ENCODE data around the gene ZNF654.
A peak's percentile ranks its signal among the peaks of the same experiment; 100 is the strongest.
"Not testable (repeated sequence)": the region's sequence is repeated elsewhere in the genome, so short reads cannot be mapped to it uniquely, and the experiment has no call there.

Gene ZNF654

DNA sequence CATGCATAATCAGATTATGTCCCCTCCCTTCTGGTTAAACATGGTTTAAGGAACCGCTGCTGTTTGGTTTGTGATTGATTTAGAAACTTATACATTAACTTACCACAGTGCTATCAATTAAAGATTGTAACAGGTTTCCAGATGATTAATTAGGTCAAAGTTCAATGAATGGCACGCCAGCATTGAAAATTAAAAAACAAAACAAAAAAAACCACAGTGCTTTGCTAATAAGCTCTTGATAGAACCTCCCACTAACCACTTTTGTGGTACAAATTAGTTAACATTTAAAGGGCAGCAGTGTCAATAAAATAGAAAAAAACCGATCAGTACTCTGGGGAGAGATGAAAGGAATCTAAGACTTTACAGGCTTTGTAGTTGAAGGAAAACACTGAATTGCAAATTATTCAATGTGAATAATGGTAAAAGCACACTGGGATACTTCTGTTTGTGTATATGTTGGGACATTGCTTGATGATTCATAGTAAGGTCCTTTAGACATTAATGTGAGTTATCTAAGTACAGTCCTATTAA lies 83.1 kb downstream of the ZNF654 start:
- peak; percentile 50 for DNase-seq (ENCODE audit: low spot score)

DNA sequence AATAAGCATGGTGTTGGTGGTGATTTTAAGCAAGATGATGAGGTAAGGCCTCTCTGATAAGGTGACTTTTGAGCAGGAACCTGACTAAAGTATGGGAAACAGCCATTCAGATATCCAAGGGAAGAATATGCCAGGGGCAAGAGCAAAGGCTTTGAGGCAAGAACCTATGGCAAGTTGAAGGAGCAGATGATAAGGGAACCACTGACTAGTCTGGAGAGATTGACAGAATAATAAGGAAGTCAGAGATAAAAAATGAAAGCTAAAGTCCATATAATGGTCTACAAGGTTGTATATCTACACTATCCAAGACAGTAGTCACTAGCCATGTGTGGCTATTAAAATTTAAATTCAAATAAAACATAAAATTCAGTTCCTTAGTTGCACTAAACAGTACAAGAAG lies 88.2 kb downstream of the ZNF654 start:
- DNase-seq (ENCODE audit: low spot score): no peak

DNA sequence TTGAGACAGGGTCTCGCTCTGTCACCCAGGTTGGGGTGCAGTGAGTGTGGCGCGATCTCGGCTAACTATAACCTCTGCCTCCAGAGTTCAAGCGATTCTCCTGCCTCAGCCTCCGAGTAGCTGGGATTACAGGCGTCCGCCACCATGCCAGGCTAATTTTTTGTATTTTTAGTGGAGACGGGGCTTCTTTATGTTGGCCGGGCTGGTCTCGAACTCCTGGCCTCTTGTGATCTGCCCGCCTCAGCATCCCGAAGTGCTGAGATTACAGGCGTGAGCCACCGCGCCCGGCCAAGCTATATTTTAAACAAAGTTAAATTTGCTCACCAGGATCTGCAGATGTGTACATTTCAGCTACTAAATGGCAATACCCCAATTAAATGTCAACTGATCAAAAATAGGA lies 89.6 kb downstream of the ZNF654 start:
- DNase-seq (ENCODE audit: low spot score): no peak

DNA sequence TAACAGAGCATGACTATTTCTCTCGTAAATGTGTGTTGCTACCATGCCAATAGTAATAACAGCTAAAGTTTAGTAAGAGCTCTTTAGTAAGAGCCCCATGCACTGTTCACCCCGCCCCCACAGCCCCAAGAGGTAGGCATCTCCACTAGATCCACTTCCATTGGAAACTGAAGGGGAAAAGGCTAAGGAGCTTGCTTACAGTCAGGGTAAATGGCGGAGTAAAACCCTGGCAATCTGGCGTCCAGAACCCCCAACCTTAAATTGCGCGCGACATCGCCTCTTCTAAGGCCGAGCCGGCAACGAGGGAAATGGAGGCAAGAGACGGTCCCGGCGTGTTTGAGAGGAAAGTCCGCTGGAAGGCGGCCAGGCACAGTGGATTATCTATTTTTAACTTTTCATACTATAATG lies 90.0 kb downstream of the ZNF654 start:
- DNase-seq (ENCODE audit: low spot score): peak; percentile 11

DNA sequence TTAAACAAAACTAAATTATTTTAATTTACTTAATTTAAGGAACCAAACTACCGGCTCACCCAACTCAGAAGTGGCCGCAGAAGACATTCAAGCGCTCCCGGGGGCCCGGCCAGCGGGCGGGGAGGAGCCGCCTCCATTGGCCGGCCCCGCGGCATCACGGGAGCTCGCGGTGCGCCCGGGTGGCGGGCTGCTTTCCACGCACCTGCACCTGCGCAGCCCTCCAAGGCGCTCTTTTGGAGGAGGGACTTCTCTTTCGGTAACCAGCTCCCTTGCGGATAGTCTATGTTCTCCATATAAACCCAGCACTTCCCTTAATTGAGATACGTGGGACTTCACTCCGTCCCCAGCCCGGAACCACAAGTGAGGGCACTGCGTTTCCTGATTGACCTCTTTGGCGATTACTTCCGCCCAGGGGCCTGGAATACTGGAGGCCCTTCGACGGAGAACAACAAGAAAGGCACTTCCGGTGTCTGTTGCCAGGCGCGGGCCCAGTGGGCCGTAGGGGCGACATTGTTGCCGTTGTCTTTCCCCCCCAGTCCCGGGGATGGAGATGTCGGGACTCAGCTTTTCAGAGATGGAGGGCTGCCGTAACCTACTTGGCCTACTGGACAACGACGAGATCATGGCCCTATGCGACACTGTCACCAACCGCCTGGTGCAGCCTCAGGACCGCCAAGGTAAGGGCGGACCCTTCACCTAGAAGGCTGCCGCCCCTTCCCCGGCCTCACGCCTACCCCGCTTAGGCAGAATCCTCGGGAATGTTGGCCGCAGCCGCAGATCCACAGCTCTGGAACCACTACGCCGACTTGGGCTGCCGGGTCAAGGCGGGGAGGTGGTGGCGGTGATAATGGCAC lies 90.7 kb downstream of the ZNF654 start, which contains the start of gene C3orf38:
C3orf38 (plus strand) TSS at position 451 of the 854 bp plus-strand sequence; CDS start at position 545, 94 bp downstream.
- peak; percentile 93 for DNase-seq (ENCODE audit: low spot score)

DNA sequence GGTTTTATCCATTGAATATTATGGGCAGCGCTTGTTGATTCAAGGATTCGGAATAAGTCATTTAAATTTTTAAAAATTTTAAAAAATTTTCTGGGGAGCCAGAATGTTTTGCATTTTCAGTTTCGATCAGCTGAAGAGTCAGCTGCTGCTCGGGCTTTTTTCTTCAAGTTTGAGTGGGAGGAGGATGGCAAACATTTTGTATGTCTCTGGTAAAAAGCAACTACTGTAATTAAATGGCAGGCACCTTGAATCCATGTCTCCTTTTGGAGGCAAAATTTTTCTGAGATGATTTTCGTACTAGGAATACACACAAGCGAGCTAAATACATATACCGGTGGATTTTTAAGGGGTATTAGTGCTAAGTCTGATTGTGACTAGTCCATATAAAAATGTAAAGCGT lies 91.3 kb downstream of the ZNF654 start:
- DNase-seq (ENCODE audit: low spot score): peak; percentile 19

DNA sequence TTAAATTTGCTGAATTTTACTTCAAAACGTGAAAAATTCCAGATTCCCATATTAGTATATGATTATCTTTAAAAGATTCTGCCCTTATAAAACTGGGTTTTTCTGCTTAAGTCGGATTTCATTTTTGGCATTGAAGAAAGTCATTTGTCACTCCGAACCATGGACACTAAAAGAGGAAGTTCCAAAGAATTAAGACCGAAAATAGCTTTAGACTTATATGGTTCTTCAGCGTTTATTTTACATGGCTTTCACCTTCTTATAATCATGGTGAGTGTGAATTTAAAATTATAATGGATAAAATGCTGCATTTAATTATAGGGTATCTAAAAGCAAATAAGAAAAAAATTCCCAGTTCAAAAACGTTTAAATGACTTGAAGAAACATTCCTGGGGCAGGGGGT lies 91.8 kb downstream of the ZNF654 start:
- no peak for DNase-seq (ENCODE audit: low spot score)

DNA sequence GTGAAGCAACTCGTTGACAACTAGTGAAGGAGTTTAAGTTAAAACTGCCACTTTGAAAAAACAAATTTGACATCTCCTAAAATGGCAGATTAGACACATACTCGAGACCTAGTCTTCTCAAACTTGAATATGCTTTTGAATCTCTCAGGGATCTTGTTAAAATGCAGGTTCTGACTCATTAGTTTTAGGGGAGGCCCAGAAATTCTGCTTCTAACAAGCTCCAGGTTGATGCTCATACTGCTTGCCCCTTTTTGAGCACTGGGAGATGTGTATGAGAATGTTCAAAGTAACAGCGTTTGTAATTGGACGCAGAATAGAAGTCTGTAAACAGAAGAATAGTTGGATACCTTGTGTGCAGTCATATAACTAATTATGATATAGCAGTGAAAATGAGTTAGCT lies 92.3 kb downstream of the ZNF654 start:
- no peak for DNase-seq (ENCODE audit: low spot score)

DNA sequence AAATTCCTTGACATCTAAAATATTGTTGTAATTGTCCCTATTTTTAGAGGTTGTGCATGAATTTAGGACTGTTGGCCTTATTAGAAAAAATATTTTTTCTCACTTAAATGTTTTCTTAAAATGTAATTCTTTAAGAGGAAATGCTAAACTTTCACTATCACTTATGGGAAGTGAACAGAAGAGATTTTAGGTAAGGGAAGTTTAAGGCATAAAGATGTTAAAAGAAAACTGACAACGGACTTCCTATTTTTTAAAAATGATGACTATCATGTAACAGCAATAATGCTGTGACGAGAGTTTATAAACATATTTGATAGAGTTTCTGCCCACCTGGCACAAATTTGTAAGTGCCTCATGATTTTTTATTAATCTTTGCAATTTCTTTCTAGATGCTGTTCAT lies 93.8 kb downstream of the ZNF654 start:
- DNase-seq (ENCODE audit: low spot score): no peak

DNA sequence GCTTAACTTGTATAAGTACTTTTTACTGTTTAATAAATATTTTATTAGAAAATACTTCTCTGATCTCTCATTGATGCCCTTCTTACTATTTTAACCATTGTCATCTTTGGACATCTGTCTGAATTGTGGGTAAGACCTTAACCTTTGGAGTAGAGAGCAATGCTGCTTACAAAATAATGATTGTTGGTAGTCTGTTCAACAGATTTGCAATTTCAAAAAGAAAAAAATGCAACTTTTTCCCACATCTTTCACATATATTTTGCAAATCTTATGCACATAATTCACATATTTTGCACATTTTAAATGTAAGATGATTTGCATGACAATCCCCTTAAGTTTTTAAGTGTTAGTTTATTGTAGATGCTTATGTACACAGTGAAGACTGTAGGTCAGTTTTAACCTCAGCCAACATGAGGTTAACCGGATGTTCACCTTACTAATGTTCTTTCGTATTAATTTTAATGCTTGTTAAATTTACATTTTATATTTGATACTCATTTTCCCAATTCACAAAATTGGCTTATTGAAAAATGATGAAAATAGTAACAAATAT lies 107.4 kb downstream of the ZNF654 start:
- DNase-seq (ENCODE audit: low spot score): no peak

DNA sequence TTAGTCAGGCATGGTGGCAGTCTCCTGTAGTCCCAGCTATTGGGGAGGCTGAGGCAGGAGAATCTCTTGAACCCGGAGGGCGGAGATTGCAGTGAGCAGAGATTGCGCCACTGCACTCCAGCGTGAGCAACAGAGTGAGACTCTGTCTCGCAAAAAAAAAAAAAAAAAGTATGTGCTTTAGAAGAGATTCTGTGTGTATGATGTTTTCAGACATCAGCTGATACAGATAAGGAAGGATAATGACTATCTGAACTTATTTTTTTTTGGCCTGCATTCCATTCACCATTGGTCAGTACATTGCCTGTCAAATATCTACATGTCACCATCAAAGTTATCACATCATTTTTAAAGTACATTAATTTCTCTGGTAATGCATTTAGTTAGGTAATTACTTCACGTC lies 108.1 kb downstream of the ZNF654 start:
- no peak for DNase-seq (ENCODE audit: low spot score)

DNA sequence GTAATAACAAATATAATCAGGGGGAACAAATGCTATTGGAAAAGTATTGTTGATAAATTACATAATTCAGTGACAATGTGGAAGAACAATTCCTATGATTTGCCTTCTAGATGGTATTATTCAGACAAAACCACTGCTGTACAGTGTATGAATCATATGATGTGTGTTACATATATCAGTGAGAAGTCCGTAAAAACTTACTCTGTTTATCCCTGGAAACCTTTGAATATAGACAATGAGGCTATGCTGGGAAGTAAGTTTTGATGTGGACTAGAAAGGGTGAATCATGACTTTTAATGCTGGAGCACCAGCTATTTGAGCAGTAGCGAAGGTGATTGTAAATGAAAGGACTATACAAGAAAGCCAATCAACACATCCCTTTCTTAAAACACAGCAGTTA lies 108.6 kb downstream of the ZNF654 start:
- DNase-seq (ENCODE audit: low spot score): no peak

DNA sequence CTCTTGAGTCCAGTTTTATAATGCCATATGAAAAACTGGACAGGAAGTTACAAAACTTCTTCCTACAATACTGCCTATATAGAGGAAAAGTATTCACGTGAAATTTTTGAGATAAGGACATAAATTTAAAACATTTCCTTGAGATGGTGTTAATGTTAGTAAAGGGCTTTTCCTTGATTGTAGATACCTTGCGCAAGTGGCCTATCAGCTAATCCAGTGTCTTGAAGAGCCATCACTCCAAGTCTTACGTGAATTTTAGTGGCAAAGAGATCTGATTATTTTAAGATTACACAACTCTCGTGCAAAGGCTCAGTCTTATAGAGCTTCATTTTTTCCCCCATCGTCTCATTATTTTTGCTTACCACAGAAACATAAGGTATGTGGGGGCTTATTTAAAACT lies 109.1 kb downstream of the ZNF654 start:
- DNase-seq (ENCODE audit: low spot score): no peak

DNA sequence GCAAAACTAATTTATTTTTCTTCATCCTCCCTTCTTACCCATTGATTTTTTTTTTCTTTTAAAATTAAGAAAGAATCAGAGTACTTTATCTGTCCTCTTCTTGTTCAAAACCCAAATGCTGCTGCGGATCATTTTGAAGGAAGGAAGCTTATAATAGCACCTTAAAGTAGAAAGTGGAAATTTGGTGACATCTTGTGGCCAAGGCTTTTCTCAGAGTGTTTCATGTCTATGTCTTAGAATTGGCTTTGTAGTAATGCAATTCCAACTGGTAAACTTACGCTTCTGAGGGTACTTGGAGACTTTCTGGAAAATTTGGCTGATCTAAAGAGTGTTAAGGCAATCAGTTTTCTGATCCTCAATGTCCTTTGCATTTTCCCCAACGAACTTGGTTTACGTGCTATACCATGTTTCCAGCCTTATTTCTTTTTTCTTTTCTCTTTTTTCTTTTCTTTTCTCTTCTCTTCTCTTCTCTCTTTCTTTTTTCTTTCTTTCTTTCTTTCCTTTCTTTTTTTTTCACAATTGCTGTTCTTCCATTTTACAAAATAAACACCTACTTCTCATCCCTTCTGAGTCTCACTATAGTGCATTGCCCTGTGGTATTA lies 121.4 kb downstream of the ZNF654 start:
- peak; percentile 50 for DNase-seq (ENCODE audit: low spot score)

DNA sequence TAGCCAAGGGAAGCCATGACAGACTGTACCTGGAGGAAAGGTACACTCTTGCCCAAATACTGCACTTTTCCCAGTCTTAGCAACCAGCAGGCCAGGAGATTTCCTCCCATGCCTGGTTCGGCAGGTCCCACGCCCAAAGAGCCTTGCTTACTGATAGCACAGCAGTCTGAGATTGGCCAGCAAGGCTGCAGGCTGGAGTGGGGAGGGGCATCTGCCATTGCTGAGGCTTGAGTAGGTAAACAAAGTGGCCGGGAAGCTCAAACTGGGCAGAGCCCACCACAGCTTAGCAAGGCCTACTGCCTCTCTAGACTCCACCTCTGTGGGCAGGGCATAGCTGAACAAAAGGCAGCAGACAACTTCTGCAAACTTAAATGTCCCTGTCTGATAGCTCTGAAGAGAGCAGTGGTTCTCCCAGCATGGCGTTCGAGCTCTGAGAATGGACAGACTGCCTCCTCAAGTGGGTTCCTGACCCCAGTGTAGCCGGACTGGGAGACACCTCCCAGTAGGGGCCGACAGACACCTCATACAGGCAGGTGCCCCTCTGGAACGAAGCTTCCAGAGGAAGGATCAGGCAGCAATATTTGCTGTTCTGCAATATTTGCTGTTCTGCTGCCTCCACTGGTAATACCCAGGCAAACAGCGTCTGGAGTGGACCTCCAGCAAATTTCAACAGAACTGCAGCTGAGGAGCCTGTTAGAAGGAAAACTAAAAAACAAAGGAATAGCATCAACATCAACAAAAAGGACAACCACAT lies 123.3 kb downstream of the ZNF654 start:
- not testable (repeated sequence) for DNase-seq (ENCODE audit: low spot score)

DNA sequence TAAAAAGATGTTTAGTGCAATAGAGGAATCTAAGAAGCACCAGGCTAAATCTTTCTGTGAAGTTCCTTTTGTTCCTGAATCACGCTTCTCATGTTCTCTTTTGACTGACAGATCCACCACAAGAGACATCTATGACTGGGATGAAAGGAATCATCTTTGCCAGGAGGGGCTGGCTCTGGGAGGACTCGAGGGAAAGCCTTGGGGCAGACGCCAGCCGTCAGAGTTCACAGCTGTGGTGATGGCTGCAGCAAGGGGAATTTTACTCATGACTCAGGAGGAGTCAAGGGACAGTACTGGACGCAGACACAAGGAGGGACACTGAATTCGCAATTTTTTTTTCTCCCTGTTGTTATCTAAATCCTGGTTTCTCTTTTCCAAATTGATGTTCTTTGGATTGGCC lies 129.4 kb downstream of the ZNF654 start:
- peak; percentile 86 for DNase-seq (ENCODE audit: low spot score)

DNA sequence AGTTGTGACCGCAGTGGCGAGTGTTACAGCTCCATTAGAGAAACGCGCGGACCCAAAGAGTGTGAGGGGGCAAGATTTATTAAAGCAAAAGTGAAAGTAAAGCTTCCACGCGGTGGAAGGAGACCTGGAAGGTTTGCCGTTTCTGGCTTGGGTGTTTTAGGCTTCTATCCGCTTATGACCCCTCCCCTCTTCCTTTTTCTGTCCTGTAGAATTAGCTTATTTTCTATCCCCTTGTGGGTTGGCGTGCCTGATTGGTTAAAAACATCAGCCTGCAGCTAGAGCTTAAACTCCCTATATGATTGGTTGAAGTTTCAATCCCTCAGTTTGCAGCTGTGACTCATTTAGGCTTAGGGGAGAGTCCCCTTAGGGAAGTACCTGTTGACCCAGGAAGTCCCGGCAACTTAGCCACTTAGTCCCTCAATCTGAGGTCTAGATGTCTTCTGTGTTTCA lies 130.3 kb downstream of the ZNF654 start:
- peak; percentile 13 for DNase-seq (ENCODE audit: low spot score)

DNA sequence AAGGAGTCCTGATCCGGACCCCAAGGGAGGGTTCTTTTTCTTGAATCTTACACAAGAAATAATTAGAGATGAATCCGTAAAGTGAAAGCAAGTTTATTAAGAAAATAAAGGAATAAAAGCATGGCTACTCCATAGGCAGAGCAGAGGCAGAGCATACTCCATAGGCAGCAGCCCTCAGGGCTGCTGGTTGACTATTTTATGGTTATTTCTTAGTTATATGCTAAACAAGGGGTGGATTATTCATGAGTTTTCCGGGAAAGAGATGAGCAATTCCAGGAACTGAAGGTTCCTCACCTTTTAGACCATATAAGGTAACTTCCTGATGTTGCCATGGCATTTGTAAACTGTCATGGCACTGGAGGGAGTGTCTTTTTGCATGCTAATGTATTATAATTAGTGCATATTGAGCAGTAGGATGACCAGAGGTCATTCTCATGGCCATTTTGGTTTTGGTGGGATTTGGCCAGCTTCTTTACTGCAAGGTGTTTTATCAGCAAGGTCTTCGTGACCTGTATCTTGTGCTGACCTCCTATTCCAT lies 132.9 kb downstream of the ZNF654 start:
- DNase-seq (ENCODE audit: low spot score): no peak

DNA sequence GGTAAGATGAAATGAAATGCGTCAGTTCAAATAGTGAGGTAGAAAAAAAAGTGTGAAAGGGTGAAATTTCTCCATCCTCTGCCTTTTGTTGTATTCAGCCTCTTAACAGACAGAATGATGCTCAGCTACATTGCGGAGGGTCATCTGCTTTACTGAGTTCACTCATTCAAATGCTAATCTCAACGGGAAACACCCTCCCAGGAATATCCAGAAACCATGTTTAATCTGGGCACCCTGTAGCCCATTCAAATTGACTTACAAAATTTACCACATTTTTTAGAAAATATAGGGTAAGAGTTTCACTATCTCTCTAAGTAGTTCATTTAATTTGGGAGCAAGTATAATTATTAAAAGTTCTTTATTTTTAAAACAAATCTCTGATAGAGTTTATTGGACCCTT lies 133.6 kb downstream of the ZNF654 start:
- DNase-seq (ENCODE audit: low spot score): no peak
